GM12892 (cell line): ENCODE data around the gene MMP20.

Experiments used
- POLR2A ChIP-seq: IDR thresholded peaks from 2 replicates; pipeline ENCODE4 v1.6.1; 2011; ENCODE audit warnings: low read depth, low read length, control low read depth
- POLR2AphosphoS5 ChIP-seq: IDR thresholded peaks from 2 replicates; pipeline ENCODE4 v1.6.1; 2011; ENCODE audit warnings: low read depth, low read length, control low read depth

- TF ChIP-seq POLR2A = no peak
- TF ChIP-seq POLR2AphosphoS5 = no peak
Measured at GRCh38 chr11:102617466-102618008, 7.6 kb downstream of the MMP20 start.
